ENCODE results near the gene ADAM8. TPM values are rescaled to one million over a fixed set of nuclear protein-coding genes. Genes with fewer than 3 reads are reported as not detected.

ADAM8 gene
- total RNA-seq = 1 to 10 TPM; 3.3 to 5.7 (median 4.3) TPM

GRCh38 chr10:133276435-133277201, at the start of gene ADAM8:
TSS of gene ADAM8 (minus strand) at chr10:133276868. CDS start at chr10:133276817, 51 bp downstream.
- no peaks in the 10 kb centered on the region for H3K9me3 ChIP-seq
- intact Hi-C loops (cut with DNase I) = no loop called here
- no CpG with 5 or more reads among the region's 63 CpGs for WGBS, 2 donors
- peaks cover 19 to 61% (median 20%) of the 10 kb centered on the region in 3 donors for H3K4me1 ChIP-seq
- no peak for DNase-seq
- H3K27me3 ChIP-seq = peaks cover 0 to 39% (median 6%) of the 10 kb centered on the region in 4 donors
- peak in 1 of 4 donors; percentile 44 for TF ChIP-seq POLR2A (IDR thresholded peaks at IDR 0.05)
- TF ChIP-seq, protein P1, sequence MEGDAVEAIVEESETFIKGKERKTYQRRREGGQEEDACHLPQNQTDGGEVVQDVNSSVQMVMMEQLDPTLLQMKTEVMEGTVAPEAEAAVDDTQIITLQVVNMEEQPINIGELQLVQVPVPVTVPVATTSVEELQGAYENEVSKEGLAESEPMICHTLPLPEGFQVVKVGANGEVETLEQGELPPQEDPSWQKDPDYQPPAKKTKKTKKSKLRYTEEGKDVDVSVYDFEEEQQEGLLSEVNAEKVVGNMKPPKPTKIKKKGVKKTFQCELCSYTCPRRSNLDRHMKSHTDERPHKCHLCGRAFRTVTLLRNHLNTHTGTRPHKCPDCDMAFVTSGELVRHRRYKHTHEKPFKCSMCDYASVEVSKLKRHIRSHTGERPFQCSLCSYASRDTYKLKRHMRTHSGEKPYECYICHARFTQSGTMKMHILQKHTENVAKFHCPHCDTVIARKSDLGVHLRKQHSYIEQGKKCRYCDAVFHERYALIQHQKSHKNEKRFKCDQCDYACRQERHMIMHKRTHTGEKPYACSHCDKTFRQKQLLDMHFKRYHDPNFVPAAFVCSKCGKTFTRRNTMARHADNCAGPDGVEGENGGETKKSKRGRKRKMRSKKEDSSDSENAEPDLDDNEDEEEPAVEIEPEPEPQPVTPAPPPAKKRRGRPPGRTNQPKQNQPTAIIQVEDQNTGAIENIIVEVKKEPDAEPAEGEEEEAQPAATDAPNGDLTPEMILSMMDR (IDR thresholded peaks at IDR 0.05) = no peak
- peaks cover 2 to 33% (median 14%) of the 10 kb centered on the region in 3 donors for H3K36me3 ChIP-seq
- H3K27ac ChIP-seq = peak within 1 kb of the TSS in 3 of 4 donors; percentile 16 to 71 (median 43)
- peak within 1 kb of the TSS; percentile 15 to 60 (median 34) for H3K4me3 ChIP-seq

DNA sequence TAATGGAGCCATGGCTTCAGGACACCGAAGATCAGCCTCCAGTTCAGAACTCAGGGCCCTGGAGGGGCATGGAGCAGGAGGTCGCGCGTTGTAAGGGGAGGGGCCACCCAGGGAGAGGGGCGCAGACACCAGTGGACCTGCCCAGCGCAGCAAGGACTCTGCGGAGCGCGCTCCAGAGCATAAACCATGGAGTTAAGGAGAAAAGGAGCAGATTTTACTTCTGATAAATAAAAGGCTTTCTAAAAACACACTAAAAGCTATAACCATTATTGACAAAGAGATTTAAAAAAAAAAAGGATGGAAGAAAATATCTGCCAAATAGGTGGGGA, 49.5 kb upstream of the ADAM8 start:
- intact Hi-C loops (cut with DNase I) = no loop called here
- Histone ChIP-seq H3K27me3 (peaks cover 15 to 71% (median 33%) of the 10 kb centered on the region in 4 donors), H3K9me3 (no peaks in the 10 kb centered on the region), H3K4me3 (peak overlapping the region in 3 of 4 donors; percentile 41 to 63 (median 48)), H3K27ac (no peak overlapping the region), H3K4me1 (peaks cover 18 to 42% (median 19%) of the 10 kb centered on the region in 3 donors), H3K36me3 (no peaks in the 10 kb centered on the region)
- no peak for TF ChIP-seq POLR2A (IDR thresholded peaks at IDR 0.05)
- TF ChIP-seq, protein P1 (IDR thresholded peaks at IDR 0.05) = no peak
- 33 to 43% methylated on average over 8 to 9 of the region's 9 CpGs for WGBS, 2 donors
- no peak for DNase-seq

DNA sequence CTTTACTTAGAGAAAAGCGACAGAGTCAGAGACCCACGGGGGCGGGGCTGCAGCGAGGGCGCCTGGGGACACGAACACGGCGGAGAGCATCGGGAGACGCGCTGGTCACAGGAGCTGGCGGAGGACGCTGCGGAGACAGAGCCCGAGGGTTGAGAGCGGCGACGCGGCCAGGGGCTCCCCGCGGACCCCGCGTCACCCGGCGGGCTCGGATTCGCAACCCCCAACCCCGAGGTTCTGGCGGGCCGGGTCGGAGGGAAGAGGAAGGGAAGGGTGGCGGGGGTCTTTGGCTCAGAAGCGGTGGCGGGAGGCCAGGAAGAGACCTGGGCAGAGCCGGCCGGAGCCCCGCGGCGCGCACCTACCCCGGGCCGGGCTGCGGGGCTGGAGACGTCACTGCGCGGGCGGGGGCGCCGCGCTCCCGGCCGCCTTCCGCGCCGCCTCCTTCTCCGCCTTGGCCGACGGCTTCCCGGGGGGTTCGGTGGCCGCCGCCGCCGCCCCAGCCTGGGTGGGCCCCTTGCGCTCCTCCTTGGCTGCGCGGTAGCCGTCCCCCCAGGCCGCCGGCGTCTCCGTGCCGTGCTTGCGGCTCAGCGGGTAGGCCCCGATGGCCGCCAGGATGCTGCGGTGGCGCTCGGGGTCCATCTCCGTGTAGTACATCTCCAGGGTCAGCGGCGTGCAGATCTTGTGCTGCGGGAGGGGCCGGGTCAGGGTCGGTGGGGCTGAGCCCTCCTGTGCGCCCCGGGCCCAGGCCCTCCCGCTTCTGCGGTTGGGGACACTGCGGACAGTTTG, 49.0 kb upstream of the ADAM8 start:
- Histone ChIP-seq H3K27ac (no peak overlapping the region), H3K27me3 (peaks cover 15 to 71% (median 33%) of the 10 kb centered on the region in 4 donors), H3K36me3 (no peaks in the 10 kb centered on the region), H3K9me3 (no peaks in the 10 kb centered on the region), H3K4me1 (peaks cover 18 to 42% (median 19%) of the 10 kb centered on the region in 3 donors), H3K4me3 (peak overlapping the region; percentile 16 to 63 (median 44))
- no peak for DNase-seq
- intact Hi-C loops (cut with DNase I) = no loop called here
- WGBS, 2 donors = 0 to 4% methylated on average over 2 to 5 of the region's 91 CpGs
- TF ChIP-seq, protein P1 (IDR thresholded peaks at IDR 0.05) = no peak
- no peak for TF ChIP-seq POLR2A (IDR thresholded peaks at IDR 0.05)

DNA sequence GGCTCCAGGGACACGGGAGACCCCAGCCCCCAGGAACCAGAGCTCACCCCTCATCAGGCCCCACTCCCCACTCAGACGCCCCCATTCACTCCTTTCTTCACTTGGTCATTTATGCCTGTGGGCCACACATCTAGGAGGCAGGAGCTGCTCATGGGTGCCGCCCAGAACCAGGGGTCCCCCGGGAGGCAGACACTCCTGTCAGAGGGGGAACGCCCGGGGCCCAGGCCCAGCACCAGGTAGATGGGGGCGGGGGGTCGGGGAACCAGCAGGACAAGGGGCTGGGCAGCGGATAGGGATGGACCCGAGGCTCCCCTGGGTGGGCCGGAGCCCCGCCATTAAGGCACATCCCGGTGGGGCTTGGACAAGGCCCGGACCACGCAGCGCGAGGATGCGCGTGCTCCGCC, 48.2 kb upstream of the ADAM8 start:
- WGBS, 2 donors = no CpG with 5 or more reads among the region's 20 CpGs
- intact Hi-C loops (cut with DNase I) = no loop called here
- TF ChIP-seq, protein P1 (IDR thresholded peaks at IDR 0.05) = no peak
- TF ChIP-seq POLR2A (IDR thresholded peaks at IDR 0.05) = no peak
- no peaks in the 10 kb centered on the region for H3K36me3 ChIP-seq
- no peak for DNase-seq
- H3K27me3 ChIP-seq = peaks cover 15 to 76% (median 33%) of the 10 kb centered on the region in 4 donors
- H3K27ac ChIP-seq = no peak overlapping the region
- H3K4me3 ChIP-seq = peak overlapping the region in 3 of 4 donors; percentile 41 to 63 (median 48)
- peaks cover 18 to 39% (median 18%) of the 10 kb centered on the region in 3 donors for H3K4me1 ChIP-seq
- H3K9me3 ChIP-seq = no peaks in the 10 kb centered on the region

Measured in esophagus squamous epithelium (tissue), 5 donors.